ENCODE measurements around the gene CYP2R1.
"Not testable (repeated sequence)": the region's sequence is repeated elsewhere in the genome, so short reads cannot be mapped to it uniquely, and the experiment has no call there.

Gene CYP2R1

GRCh38 chr11:14872032-14872431 lies 20.0 kb downstream of the CYP2R1 start:
- peaks cover 21% of the 10 kb centered on the region for H3K4me1 Mint-ChIP-seq
- no peaks in the 10 kb centered on the region for H3K9me3 Mint-ChIP-seq
- H3K27me3 Mint-ChIP-seq: no peaks in the 10 kb centered on the region
- no peak overlapping the region for H3K4me3 Mint-ChIP-seq
- ATAC-seq (peak; percentile 52), DNase-seq (no peak)
- peak overlapping the region; percentile 43 to 57 for H3K27ac Mint-ChIP-seq

DNA sequence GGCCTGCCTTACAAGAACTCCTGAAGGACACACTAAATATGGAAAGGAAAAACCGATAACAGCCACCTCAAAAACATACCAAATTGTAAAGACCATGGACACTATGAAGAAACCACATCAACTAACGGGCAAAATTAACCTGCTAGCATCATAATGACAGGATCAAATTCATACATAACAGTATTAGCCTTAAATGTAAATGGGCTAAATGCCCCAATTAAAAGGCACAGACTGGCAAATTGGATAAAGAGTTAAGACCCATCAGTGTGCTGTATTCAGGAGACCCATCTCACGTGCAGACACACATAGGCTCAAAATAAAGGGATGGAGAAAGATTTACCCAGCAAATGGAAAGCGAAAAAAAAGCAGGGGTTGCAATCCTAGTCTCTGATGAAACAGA lies 28.3 kb downstream of the CYP2R1 start:
- peaks cover 33% of the 10 kb centered on the region for H3K4me1 Mint-ChIP-seq
- H3K27ac Mint-ChIP-seq: peak overlapping the region in 1 of 2 donors; percentile 1
- H3K4me3 Mint-ChIP-seq, DNase-seq, ATAC-seq, H3K27me3 Mint-ChIP-seq: not testable (repeated sequence)
- H3K9me3 Mint-ChIP-seq: peaks cover 21 to 27% of the 10 kb centered on the region in 2 donors

DNA sequence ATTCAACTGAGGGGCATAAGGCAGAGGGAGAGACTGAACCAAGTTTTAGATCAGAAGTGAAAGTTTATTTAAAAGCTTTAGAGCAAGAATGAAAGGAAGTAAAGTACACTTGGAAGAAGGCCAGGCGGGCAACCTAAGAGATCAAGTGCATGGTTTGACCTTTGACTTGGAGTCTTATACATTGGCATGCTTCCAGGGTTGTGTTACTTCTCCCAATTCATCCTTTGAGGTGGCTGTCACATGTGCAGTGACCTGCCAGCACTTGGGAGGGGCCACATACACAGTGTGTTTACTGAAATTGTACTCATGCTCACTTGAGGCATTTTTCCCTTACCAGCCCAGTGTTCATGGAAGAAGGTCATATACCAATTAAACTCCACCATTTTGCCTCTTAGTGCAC lies 30.4 kb downstream of the CYP2R1 start:
- H3K9me3 Mint-ChIP-seq: peaks cover 21 to 27% of the 10 kb centered on the region in 2 donors
- H3K27ac Mint-ChIP-seq: no peak overlapping the region
- ATAC-seq: no peak
- H3K27me3 Mint-ChIP-seq: no peaks in the 10 kb centered on the region
- H3K4me3 Mint-ChIP-seq: no peak overlapping the region
- DNase-seq: no peak
- H3K4me1 Mint-ChIP-seq: peaks cover 34% of the 10 kb centered on the region

DNA sequence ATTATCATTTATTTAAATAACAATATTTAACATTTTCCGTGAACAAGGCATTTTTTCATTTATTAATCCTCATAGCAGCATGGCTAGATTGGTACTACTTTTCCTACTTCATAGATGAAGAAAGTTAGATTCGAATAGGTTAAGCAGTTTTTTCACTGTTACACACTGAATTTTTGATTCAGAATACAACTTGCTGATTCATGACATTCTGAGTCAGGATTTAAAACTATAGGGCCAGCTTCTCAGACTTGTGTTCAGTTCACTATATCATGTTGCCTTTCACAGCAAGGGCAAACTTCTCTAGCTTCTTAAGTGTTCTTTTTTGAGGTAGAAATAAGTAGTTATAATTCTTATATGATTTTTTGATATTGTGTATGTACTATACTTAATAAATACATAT lies 31.5 kb downstream of the CYP2R1 start:
- Mint-ChIP-seq H3K4me1 (peaks cover 40% of the 10 kb centered on the region), H3K9me3 (peaks cover 30 to 35% of the 10 kb centered on the region in 2 donors)
- ATAC-seq: no peak

GRCh38 chr11:14858404-14858803 lies 33.6 kb downstream of the CYP2R1 start:
- no peak overlapping the region for H3K27ac Mint-ChIP-seq
- no peak for ATAC-seq

More for the DNA sequence above, 31.5 kb downstream of the CYP2R1 start:
- H3K27ac Mint-ChIP-seq: no peak overlapping the region
- H3K4me3 Mint-ChIP-seq: no peak overlapping the region
- DNase-seq: no peak
- H3K27me3 Mint-ChIP-seq: no peaks in the 10 kb centered on the region

DNA sequence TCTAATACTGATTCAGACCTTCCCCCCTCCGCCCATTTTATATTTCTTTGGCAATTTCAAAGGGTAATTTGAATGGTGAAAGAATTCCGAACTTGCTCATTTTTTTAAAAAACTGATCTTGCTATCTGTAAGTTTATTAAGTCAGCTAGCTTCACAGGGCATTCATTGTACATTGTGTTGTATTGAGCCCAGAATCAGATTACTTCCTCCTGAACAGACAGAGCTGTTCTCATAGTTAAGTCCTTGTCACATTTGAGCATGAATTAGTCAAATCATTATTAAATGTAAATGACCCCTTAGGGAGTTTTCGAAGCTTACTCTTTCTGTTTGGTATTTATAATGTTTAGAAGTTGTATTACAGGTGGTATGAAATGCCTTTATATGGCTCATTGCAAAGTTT lies 34.4 kb downstream of the CYP2R1 start:
- DNase-seq (no peak), ATAC-seq (no peak)

More at GRCh38 chr11:14858404-14858803, 33.6 kb downstream of the CYP2R1 start:
- H3K4me1 Mint-ChIP-seq: peaks cover 34% of the 10 kb centered on the region
- no peak overlapping the region for H3K4me3 Mint-ChIP-seq
- H3K27me3 Mint-ChIP-seq: no peaks in the 10 kb centered on the region
- DNase-seq: no peak
- peaks cover 22 to 31% of the 10 kb centered on the region in 2 donors for H3K9me3 Mint-ChIP-seq

GRCh38 chr11:14855890-14856289 lies 36.1 kb downstream of the CYP2R1 start:
- H3K27ac Mint-ChIP-seq: no peak overlapping the region
- DNase-seq (no peak), ATAC-seq (no peak)
- H3K27me3 Mint-ChIP-seq: no peaks in the 10 kb centered on the region
- H3K9me3 Mint-ChIP-seq: peaks cover 23 to 32% of the 10 kb centered on the region in 2 donors
- no peak overlapping the region for H3K4me3 Mint-ChIP-seq
- H3K4me1 Mint-ChIP-seq: peaks cover 43% of the 10 kb centered on the region

More for the DNA sequence above, 34.4 kb downstream of the CYP2R1 start:
- H3K27me3 Mint-ChIP-seq: no peaks in the 10 kb centered on the region
- H3K4me3 Mint-ChIP-seq: no peak overlapping the region
- peaks cover 41% of the 10 kb centered on the region for H3K4me1 Mint-ChIP-seq
- no peak overlapping the region for H3K27ac Mint-ChIP-seq
- peaks cover 16 to 25% of the 10 kb centered on the region in 2 donors for H3K9me3 Mint-ChIP-seq

DNA sequence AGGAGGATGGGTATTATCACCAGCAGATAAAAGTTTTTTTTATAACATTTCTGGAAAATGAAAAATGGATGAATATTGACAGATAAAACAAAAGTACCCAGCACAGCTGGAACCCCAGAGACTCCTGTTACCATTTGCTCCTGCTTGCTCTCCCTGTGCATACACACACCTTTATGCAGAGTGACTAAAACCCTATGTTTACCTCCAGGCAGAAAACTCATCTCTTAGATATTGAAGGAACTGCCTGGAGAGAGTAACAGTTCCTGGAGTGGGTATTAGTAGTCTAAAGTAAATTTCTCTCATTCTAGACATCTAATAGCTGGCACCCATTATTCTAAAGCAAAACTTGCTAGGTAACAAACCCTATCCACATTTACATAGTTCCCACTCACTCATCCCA lies 38.0 kb downstream of the CYP2R1 start:
- Mint-ChIP-seq H3K27ac (no peak overlapping the region), H3K9me3 (peaks cover 23 to 32% of the 10 kb centered on the region in 2 donors), H3K4me1 (peaks cover 45% of the 10 kb centered on the region), H3K4me3 (no peak overlapping the region), H3K27me3 (no peaks in the 10 kb centered on the region)
- no peak for DNase-seq
- no peak for ATAC-seq

DNA sequence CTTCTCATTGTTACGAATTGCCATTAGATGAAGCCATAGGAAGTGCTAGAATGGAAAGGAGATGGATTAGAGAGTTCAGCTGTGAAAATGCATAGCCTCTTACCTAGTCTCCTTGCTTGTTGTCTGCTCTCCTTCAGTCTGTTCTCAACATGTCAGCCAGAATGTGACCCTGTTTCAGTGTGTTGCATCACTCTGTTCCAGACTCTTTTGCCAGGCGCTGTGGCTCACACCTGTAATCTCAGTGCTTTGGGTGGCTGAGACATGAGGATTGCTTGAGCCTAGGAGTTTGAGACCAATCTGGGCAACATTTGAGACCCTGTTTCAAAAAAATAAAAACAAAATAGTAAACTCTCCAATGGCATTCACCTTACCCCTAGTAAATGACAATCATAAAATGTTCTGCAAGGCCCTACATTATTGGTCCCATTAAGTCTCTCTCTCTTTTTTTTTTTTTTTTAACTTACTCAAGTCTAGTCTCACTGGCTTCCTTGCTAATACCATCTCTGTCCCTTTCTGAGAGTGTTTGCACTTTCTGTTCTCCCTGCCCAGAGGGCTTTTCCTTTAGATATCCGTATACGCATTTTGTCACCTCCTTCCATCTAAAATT lies 39.4 kb downstream of the CYP2R1 start:
- Mint-ChIP-seq H3K27me3 (no peaks in the 10 kb centered on the region), H3K27ac (peak overlapping the region; percentile 95 to 97), H3K4me3 (peak overlapping the region; percentile 44 to 75), H3K4me1 (peaks cover 44% of the 10 kb centered on the region), H3K9me3 (peaks cover 25 to 32% of the 10 kb centered on the region in 2 donors)
- DNase-seq (peak; percentile 24 to 51), ATAC-seq (peak; percentile 87)

- no peaks in the 10 kb centered on the region for H3K27me3 Mint-ChIP-seq
- ATAC-seq: no peak
- no peak overlapping the region for H3K4me3 Mint-ChIP-seq
- no peak overlapping the region for H3K27ac Mint-ChIP-seq
- H3K9me3 Mint-ChIP-seq: peaks cover 10 to 16% of the 10 kb centered on the region in 2 donors
- H3K4me1 Mint-ChIP-seq: no peaks in the 10 kb centered on the region
- no peak for DNase-seq
These were observed 50.0 kb downstream of the CYP2R1 start for GRCh38 chr11:14842002-14842401.

GRCh38 chr11:14835496-14836492 lies 56.2 kb downstream of the CYP2R1 start:
- H3K4me1 Mint-ChIP-seq: peaks cover 6% of the 10 kb centered on the region
- peaks cover 14 to 18% of the 10 kb centered on the region in 2 donors for H3K9me3 Mint-ChIP-seq
- ATAC-seq: peak; percentile 48
- no peak overlapping the region for H3K4me3 Mint-ChIP-seq
- no peak overlapping the region for H3K27ac Mint-ChIP-seq
- DNase-seq: no peak
- no peaks in the 10 kb centered on the region for H3K27me3 Mint-ChIP-seq
